Esophagus (tissue), 2 donors: ENCODE measurements around the gene PIRT. TPM values are rescaled to one million over a fixed set of nuclear protein-coding genes. Genes with fewer than 3 reads are reported as not detected.

Experiments
- H3K27ac ChIP-seq, 2 donors: one replicate each; pipeline ENCODE4 v1.5.1; 2013; ENCODE audit warnings: low read depth in 2 of 2, mild to moderate bottlenecking in 2 of 2, inconsistent platforms in 1 of 2, low read length in 1 of 2, moderate library complexity in 1 of 2
- H3K27me3 ChIP-seq, 2 donors: one replicate each; pipeline ENCODE4 v1.6.1; 2013; ENCODE audit warnings: low read length in 2 of 2, control low read depth in 1 of 2, mild to moderate bottlenecking in 1 of 2; ENCODE audit not compliant: insufficient read depth in 2 of 2, control insufficient read depth in 1 of 2
- H3K36me3 ChIP-seq, 2 donors: one replicate each; pipeline ENCODE4 v1.6.1; 2013; ENCODE audit warnings: low read length in 1 of 2; ENCODE audit not compliant: control insufficient read depth in 2 of 2, insufficient read depth in 2 of 2
- H3K4me1 ChIP-seq, 2 donors: one replicate each; pipeline ENCODE4 v1.6.1; 2013; ENCODE audit warnings: low read length in 1 of 2; ENCODE audit not compliant: control insufficient read depth in 2 of 2, insufficient read depth in 2 of 2
- H3K4me3 ChIP-seq, 2 donors: one replicate each; pipeline ENCODE4 v1.5.1; 2013; ENCODE audit warnings: low read length in 2 of 2, mild to moderate bottlenecking in 2 of 2, low read depth in 1 of 2, moderate library complexity in 1 of 2
- H3K9me3 ChIP-seq, 2 donors: one replicate each; pipeline ENCODE4 v1.6.1; 2013; ENCODE audit warnings: mild to moderate bottlenecking in 2 of 2, low read depth in 1 of 2, low read length in 1 of 2, moderate library complexity in 1 of 2; ENCODE audit not compliant: control insufficient read depth in 2 of 2, insufficient read depth in 1 of 2
- WGBS, 2 donors: extraction: QIAGEN DNeasy Blood & Tissue Kit; methylation state at CpG; one replicate each; pipeline ENCODE4 v1.1.7; 2013; 5-methylcytosine and 5-hydroxymethylcytosine counted together
- polyA plus RNA-seq, 2 donors: library from polyadenylated mRNA; stranded (reverse); fragments of 200-250 nt; gene quantifications; one replicate each; pipeline ENCODE4 v1.2.3, GENCODE V29; 2013
- donor health status: healthy with polysubstance abuse.
- donor health status: Bipolar disorder and iron deficiency.

Gene PIRT
- polyA plus RNA-seq, 2 donors, result 0.01 TPM; not detected in 1

DNA sequence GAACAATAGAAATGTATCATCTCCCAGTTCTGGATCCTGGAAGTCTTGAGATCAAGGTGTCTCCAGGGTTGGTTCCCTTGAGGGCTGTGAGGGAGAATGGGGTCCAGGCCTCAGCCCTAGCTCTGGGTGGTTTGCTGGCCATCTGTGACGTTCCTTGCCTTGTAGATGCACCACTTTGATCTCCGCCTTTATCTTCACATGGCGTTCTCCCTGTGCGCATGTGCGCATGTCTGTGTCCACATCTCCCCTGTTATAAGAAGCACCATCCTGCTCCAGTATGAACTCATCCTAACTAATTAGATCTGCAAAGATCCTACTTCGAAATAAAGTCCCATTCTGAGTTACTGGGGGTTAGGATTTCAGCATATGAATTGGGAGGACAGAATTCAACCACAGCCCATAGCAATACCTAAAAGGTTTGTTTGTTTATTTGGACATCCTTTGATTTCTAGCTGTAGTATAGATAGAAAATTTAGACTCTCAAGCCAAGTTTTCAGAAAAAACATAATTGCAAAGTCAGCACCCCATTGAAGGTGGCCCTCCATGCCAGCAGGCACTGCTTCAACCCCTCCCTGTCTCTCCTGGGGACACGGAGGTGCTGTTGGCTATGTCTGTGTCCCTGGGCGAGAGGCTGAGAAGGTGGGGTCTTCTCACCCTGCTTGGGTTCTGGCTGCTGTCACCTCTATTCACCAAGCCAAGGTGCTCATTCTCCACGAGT is 31.2 kb downstream of the PIRT start:
- no peak overlapping the region for H3K4me3 ChIP-seq
- H3K36me3 ChIP-seq, result no peaks in the 10 kb centered on the region
- no peaks in the 10 kb centered on the region for H3K9me3 ChIP-seq
- peaks cover 0 to 13% of the 10 kb centered on the region in 2 donors for H3K4me1 ChIP-seq
- 71 to 76% methylated on average over 9 of the region's 9 CpGs for WGBS, 2 donors
- no peak overlapping the region for H3K27ac ChIP-seq
- no peaks in the 10 kb centered on the region for H3K27me3 ChIP-seq

- Histone ChIP-seq H3K27ac (no peak overlapping the region), H3K4me1 (peaks cover 0 to 13% of the 10 kb centered on the region in 2 donors), H3K9me3 (no peaks in the 10 kb centered on the region), H3K36me3 (no peaks in the 10 kb centered on the region), H3K4me3 (no peak overlapping the region), H3K27me3 (no peaks in the 10 kb centered on the region)
- 64 to 75% methylated on average over 6 of the region's 6 CpGs for WGBS, 2 donors
These were observed 32.0 kb downstream of the PIRT start for GRCh38 chr17:10805911-10806310.

DNA sequence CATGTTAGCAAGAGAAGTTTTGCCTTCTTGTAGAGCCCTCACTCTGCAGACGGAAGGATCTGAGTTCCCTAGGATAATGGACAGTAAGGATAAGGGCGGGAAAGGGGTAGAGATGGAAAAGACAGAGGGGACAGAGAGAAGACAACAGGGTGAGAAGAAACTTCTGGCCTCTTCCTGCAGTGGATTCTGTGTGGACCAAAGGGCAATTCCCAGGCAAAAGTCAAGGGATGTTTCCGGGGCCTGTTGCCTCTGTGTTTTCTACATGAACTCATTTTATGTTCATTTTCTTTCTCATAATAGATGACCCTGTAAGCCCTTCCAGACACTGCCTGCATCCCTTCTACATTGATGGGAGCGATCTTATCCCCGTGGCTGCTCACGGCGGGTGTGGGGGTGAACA is 33.3 kb downstream of the PIRT start:
- H3K27me3 ChIP-seq, result no peaks in the 10 kb centered on the region
- peaks cover 0 to 15% of the 10 kb centered on the region in 2 donors for H3K4me1 ChIP-seq
- no peaks in the 10 kb centered on the region for H3K36me3 ChIP-seq
- H3K9me3 ChIP-seq, result no peaks in the 10 kb centered on the region
- no peak overlapping the region for H3K4me3 ChIP-seq
- 83 to 85% methylated on average over 7 of the region's 7 CpGs for WGBS, 2 donors
- H3K27ac ChIP-seq, result no peak overlapping the region

DNA sequence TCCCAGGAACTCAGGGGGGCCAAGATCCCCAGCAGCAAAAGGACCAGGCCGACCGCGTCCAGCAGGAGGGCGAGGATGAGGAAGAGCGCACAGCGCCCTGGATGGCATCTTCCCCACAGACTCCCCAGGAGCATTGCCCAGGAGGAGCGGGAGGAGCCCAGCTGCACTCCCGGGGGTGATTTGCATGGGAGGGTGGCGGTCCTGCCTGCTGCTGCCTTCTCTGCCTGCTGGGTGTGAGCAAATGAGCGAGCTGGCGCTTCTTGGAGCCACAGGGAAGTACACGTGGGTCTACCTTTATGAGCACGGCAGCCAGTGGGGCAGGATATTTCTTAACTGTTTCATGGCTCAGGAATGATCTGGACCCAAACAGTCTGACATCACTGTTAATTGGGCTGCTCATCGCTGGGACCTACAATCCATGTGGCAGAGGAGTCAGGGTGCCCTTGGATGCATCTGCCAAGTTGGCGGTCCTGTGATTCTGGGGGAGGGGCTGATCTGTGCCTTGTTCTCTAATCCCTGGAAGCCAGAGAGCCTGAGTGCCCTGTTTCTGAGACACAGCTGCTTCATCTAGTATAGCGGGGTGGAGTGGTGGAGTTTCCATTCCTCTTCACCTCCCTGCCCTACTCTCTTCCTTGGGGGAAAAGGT is 33.9 kb downstream of the PIRT start, which contains the start of gene TMEM238L:
TSS of gene TMEM238L (minus strand) at position 270 of the 646 bp plus-strand sequence. CDS start at position 134, 136 bp downstream.
- Histone ChIP-seq H3K36me3 (no peaks in the 10 kb centered on the region), H3K4me1 (peaks cover 0 to 15% of the 10 kb centered on the region in 2 donors), H3K9me3 (no peaks in the 10 kb centered on the region), H3K27ac (peak within 1 kb of the TSS; percentile 23 to 67), H3K27me3 (no peaks in the 10 kb centered on the region), H3K4me3 (peak within 1 kb of the TSS; percentile 34 to 49)
- 51 to 69% methylated on average over 16 of the region's 16 CpGs for WGBS, 2 donors

DNA sequence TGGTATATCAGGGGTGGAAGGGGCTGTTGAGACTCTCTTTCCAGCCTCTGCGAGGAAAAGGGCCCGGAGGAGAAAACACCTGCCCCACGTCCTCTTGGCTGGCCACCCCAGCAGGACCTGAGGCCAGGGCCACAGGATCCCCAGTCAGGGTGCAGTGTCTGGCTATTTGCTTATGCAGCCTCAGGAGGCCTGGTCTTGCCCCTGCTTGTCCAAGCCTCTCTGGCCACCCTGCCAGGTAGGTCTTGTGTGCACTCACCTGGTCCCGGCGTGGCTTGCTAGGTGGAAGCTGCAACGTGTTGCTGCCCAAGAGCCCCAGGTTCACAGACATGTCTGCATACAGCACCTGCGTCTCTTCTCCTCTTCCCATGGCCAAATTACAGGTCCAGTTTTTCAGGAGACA is 34.5 kb downstream of the PIRT start:
- H3K4me1 ChIP-seq, result peaks cover 0 to 17% of the 10 kb centered on the region in 2 donors
- H3K9me3 ChIP-seq, result no peaks in the 10 kb centered on the region
- peak overlapping the region; percentile 15 to 49 for H3K4me3 ChIP-seq
- H3K27ac ChIP-seq, result peak overlapping the region; percentile 23 to 67
- 54 to 60% methylated on average over 7 of the region's 7 CpGs for WGBS, 2 donors
- no peaks in the 10 kb centered on the region for H3K27me3 ChIP-seq
- no peaks in the 10 kb centered on the region for H3K36me3 ChIP-seq

DNA sequence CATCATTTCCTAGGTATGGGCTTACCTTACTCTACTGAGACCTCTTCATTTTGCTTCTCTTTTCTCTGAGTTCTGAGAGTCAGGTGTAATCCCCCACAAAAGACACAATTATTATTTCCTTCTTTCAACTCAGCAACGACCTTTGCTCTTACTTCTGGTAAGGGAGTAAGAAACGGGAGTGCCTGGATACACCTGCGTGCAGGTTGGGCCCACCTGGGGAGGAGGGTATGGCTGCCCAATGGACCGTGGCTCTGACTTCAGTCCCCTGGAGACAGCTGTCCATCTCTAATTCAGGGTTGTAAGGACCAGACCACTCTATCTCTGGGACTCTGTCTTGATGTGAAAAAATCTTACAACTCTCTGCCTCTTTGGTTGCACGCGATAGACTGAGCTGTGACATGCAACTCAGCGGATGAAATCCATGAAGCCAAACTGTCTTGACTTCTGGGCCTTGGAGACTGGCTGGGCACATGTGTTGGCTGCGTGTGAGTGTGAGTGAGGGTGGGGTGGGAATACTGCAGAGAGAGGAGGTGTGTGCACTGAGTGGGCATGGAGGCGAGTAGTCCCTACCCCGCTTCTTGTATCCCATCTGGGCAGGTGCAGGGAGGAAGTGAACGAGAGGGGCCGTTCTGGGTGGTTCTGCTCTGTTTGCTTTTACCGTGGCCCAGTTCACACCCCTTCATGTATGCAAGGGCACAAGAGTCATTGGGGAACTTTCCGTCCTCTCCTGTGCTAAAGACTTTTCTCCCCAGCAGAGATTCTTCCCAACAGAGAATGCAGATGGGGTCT is 35.2 kb downstream of the PIRT start:
- peaks cover 0 to 19% of the 10 kb centered on the region in 2 donors for H3K4me1 ChIP-seq
- H3K27me3 ChIP-seq, result no peaks in the 10 kb centered on the region
- no peaks in the 10 kb centered on the region for H3K36me3 ChIP-seq
- no peaks in the 10 kb centered on the region for H3K9me3 ChIP-seq
- peak overlapping the region; percentile 34 to 49 for H3K4me3 ChIP-seq
- 60 to 70% methylated on average over 14 of the region's 14 CpGs for WGBS, 2 donors
- peak overlapping the region; percentile 23 to 67 for H3K27ac ChIP-seq

DNA sequence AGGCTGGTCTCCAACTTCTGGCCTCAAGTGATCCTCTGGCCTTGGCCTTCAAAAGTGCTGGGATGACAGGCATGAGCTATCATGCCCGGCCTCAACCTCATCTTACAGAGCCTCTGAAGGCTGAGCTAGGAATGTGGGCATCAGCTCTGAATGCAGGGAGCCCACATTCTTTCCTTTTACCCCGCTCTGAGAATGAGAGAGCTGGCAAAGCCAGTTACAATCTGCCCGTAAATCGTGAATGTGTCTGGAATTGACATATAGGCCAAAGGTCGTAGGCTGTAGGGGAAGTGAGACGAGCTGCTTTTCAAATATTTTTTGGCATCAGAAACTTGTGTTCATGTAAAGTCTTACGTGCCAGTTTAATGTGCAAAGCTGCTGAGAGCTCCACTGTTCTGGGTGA is 38.5 kb downstream of the PIRT start:
- 29 to 33% methylated on average over 7 of the region's 7 CpGs for WGBS, 2 donors
- Histone ChIP-seq H3K27me3 (no peaks in the 10 kb centered on the region), H3K4me1 (peaks cover 0 to 19% of the 10 kb centered on the region in 2 donors), H3K27ac (peak overlapping the region; percentile 86 to 96), H3K36me3 (peaks cover 0 to 2% of the 10 kb centered on the region in 2 donors), H3K4me3 (no peak overlapping the region), H3K9me3 (no peaks in the 10 kb centered on the region)

GRCh38 chr17:10798910-10799309 is 39.0 kb downstream of the PIRT start:
- Histone ChIP-seq H3K27me3 (no peaks in the 10 kb centered on the region), H3K36me3 (peaks cover 0 to 2% of the 10 kb centered on the region in 2 donors), H3K9me3 (no peaks in the 10 kb centered on the region), H3K27ac (peak overlapping the region; percentile 86 to 96), H3K4me1 (peaks cover 0 to 16% of the 10 kb centered on the region in 2 donors), H3K4me3 (no peak overlapping the region)
- WGBS, 2 donors, result 46 to 53% methylated on average over 7 of the region's 7 CpGs

DNA sequence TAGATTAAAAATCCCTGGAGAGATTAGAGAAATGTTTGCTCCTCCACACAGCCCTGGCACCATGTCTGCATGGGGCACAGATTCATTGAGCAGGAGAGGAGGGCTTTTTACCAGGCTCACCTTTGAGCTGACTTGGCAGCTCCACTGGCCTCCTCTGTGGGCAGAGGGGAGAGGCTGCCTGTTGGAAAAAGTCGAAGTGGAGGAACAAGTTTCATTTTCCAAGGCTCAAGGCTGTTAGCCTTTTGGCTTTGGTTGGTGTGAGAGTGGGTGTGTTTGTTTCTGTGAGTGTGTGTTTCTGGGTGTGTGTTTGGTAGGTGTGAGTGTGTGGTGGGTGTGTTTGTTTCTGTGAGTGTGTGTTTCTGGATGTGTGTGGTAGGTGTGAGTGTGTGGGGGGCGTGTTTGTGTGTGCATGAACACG is 39.5 kb downstream of the PIRT start:
- Histone ChIP-seq H3K9me3 (no peaks in the 10 kb centered on the region), H3K36me3 (peaks cover 0 to 2% of the 10 kb centered on the region in 2 donors), H3K4me3 (no peak overlapping the region), H3K27ac (peak overlapping the region; percentile 86 to 96), H3K27me3 (no peaks in the 10 kb centered on the region), H3K4me1 (peaks cover 0 to 10% of the 10 kb centered on the region in 2 donors)
- WGBS, 2 donors, result 28 to 32% methylated on average over 3 of the region's 3 CpGs
